NB4 (cell line): ENCODE data around the gene FREM1.

Source experiments
- MAX ChIP-seq: IDR thresholded peaks from 2 replicates; pipeline ENCODE4 v1.6.1; 2011; ENCODE audit warnings: low read depth, low read length
- POLR2A ChIP-seq: IDR thresholded peaks from 2 replicates; pipeline ENCODE4 v1.6.1; 2011; ENCODE audit warnings: mild to moderate bottlenecking; ENCODE audit not compliant: insufficient read length; ENCODE audit errors: extremely low read depth
- TF ChIP-seq, protein P1 (sequence below): IDR thresholded peaks from one replicate; pipeline ENCODE4 v1.5.1; 2012; ENCODE audit warnings: low read depth, low read length

- TF ChIP-seq, protein P1, sequence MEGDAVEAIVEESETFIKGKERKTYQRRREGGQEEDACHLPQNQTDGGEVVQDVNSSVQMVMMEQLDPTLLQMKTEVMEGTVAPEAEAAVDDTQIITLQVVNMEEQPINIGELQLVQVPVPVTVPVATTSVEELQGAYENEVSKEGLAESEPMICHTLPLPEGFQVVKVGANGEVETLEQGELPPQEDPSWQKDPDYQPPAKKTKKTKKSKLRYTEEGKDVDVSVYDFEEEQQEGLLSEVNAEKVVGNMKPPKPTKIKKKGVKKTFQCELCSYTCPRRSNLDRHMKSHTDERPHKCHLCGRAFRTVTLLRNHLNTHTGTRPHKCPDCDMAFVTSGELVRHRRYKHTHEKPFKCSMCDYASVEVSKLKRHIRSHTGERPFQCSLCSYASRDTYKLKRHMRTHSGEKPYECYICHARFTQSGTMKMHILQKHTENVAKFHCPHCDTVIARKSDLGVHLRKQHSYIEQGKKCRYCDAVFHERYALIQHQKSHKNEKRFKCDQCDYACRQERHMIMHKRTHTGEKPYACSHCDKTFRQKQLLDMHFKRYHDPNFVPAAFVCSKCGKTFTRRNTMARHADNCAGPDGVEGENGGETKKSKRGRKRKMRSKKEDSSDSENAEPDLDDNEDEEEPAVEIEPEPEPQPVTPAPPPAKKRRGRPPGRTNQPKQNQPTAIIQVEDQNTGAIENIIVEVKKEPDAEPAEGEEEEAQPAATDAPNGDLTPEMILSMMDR = no peak
- TF ChIP-seq POLR2A (no peak), MAX (no peak)
These were observed 97.4 kb downstream of the FREM1 start for GRCh38 chr9:14812806-14813205.
